ENCODE data around the gene NCOA5.

Gene NCOA5

GRCh38 chr20:46089417-46090388, at the start of gene NCOA5:
Gene NCOA5, minus strand, starts transcription at chr20:46089962. Its CDS starts 10,538 bp downstream, at chr20:46079424.
- peak; percentile 76 to 92 for DNase-seq

DNA sequence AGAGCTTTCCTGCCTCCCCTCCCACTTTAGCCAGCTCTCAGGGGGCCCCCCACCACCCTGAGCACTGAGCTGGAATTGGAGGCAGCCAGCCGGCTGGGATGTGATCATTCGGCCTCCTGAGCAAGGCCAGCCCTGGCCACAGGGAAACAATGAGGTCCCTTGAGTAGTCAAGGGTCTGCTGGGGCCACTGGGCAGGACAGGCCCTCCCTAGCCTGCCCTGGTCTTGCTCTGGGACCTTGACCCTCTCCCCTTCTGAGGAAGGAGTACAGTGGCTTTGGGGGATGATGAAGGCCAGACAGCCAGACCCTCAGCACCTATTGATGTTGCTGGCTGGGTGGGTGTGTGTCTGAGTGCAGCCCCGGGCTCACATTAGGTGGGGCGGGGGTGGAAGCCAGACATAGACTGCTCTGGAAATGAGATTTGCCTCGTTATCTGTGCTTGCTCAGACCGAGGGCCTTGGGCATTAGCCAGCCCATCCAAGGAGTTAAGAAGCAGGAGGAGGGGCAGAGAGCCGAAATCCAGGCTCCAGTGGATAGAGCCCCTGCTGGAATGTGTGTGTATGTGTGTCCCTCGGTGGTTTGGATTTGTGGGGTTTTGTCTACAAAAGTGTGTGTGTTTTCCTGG, 49.6 kb upstream of the NCOA5 start:
- DNase-seq, result no peak

GRCh38 chr20:46137816-46138215, 48.1 kb upstream of the NCOA5 start:
- DNase-seq, result no peak

- no peak for DNase-seq
Measured at GRCh38 chr20:46135856-46136633, 46.3 kb upstream of the NCOA5 start.

GRCh38 chr20:46134716-46135115, 45.0 kb upstream of the NCOA5 start:
- DNase-seq, result no peak

DNA sequence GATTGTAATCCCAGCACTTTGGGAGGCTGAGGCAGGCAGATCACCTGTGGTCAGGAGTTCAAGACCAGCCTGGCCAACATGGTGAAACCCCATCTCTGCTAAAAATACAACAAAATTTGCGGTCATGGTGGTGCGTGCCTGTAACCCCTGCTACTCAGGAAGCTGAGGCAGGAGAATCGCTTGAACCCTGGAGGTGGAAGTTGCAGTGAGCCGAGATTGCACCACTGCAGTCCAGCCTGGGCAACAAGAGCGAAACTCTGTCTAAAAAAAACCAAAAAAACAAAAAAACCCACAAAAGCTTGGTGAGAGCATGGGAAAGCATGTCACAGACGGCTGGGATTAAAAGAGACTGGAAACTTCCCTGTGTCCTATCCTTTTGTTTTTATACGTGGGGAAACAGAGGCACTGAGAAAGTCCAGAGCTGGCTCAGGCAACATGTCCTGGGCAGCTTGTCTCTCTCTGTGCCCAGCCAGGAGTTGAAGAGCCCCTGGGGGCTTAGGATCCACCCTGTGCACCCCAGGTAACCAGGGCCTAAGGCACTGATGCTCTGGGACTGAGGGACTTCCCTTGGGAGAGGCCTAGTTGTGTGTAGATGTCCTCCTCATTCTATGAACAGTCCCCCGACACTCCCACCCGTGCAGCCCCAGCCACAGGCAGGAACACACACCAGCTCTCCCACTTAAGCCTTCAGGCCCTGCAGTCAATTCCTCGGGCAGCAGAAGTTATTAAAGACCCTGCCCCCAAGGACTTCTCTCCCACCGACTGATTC, 44.3 kb upstream of the NCOA5 start:
- DNase-seq, result no peak

GRCh38 chr20:46132705-46133120, 43.0 kb upstream of the NCOA5 start:
- peak in 1 of 2 experiments; percentile 50 for DNase-seq

- DNase-seq, result no peak
Measured at GRCh38 chr20:46131396-46131795, 41.6 kb upstream of the NCOA5 start.

- DNase-seq, result no peak
Measured at GRCh38 chr20:46130534-46130933, 40.8 kb upstream of the NCOA5 start.

GRCh38 chr20:46129955-46130481, 40.3 kb upstream of the NCOA5 start:
- no peak for DNase-seq

- DNase-seq, result no peak
Measured at GRCh38 chr20:46128310-46129151, 38.8 kb upstream of the NCOA5 start.

GRCh38 chr20:46127396-46128010, 37.7 kb upstream of the NCOA5 start:
- no peak for DNase-seq

GRCh38 chr20:46126440-46127056, 36.8 kb upstream of the NCOA5 start:
- DNase-seq, result no peak

DNA sequence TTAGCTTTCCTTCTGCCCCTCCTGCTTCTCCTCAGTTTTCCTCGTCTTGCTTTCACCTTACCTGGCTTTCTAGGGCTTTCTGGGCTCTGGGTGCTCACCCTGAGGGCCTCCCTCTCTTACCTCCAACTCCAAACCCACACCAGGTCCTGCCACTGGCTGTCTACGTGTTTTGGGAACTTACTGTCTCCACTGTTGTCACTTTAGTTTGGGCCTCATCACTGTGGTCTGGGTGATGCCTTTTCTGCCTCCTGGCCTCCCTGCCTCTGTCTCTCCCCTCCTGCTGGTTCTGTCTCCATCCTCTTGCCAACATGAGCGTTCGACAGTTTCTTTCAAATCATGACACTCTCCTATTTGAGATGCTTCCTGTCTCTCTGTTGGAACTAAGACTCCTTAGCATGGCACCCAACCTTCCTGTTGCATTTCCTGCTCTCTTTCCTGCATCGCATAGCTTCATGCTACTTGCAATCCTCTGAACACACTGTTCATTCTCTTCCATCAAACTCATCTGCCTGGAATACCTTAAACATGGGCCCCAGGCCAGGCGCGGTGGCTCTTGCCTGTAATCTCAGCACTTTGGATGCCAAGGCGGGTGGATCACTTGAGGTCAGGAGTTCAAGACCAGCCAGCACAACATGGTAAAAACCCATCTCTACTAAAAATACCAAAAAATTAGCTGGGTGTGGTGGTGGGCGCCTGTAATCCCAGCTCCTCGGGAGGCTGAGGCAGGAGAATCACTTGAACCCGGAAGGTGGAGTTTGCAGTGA, 33.9 kb upstream of the NCOA5 start:
- DNase-seq, result no peak

- no peak for DNase-seq
Measured at GRCh38 chr20:46122516-46123481, 33.0 kb upstream of the NCOA5 start.

DNA sequence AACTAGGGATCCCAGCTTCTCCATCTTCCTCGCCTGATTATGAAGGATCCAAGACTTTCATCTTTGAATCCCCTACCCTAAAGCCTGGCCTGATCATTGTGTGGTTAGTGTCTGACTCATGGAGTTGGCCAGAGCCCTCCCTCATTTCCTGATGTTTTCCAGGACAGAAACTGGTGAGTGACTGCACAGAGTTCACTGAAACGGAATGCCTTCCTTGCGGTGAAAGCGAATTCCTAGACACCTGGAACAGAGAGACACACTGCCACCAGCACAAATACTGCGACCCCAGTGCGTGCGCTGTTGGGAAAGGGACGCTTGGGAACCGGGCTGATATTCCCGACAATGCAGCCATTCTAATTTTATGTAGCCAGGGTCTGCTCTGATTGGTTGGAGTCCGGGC, 32.3 kb upstream of the NCOA5 start:
- DNase-seq, result no peak

DNA sequence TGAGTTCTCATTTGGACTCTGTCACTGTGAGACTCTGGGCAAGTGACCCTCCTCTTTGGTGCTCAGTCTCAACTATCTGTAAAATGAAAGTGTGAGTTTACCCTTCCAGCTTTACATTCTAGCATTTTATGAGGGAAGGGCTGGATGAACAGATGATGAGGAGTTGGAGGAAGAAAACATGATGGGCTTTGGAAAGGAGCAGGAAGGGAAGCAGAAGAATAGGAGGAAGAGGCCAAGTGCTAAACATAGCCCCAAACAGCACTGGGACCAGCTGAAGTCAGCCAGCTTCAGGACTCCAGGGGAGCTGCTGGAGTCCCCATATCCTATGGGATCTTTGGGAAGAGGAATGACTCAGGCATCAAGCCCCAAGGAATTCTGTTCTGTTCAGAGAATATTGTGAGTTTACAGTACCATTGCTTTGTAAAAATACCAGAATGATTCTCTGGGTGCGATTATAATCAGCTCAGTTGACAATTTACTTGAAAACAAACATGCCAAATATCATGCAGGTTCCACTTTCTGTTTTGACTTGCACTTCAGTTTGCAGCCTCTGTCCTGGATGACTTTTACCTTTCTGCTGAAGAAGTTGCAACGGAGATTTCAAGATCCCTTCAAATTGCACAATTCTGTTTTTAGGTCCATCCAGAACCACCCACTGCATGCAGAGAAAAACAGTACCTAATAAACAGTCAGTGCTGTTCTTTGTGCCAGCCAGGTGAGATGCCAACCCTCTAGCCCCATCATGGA, 31.6 kb upstream of the NCOA5 start:
- no peak for DNase-seq

DNA sequence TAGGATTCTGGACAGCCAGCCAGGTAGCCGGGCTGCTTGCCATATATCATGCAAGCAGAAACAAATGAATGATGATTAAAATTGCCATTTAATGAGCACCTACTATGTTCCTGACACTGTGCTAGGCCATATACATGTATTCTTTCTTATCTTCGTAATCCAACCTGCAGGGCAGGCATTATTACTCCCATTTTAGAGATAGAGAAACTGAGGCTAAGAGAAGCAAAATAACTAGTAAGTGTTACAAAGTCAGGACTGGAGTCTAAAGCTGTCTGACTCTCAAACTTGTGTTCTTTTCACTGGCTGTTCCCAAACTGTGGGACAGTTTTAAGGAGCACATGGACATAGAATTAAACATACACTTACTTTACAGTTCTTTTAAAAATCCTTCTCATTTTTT, 30.4 kb upstream of the NCOA5 start:
- no peak for DNase-seq
